Putamen (tissue), 1 donor: ENCODE results near the gene MDFI.

Experiments
- DNase-seq: peaks from one replicate; pipeline ENCODE4 v3.0.0-alpha.2; 2016; ENCODE audit warnings: low spot score

The MDFI gene

DNA sequence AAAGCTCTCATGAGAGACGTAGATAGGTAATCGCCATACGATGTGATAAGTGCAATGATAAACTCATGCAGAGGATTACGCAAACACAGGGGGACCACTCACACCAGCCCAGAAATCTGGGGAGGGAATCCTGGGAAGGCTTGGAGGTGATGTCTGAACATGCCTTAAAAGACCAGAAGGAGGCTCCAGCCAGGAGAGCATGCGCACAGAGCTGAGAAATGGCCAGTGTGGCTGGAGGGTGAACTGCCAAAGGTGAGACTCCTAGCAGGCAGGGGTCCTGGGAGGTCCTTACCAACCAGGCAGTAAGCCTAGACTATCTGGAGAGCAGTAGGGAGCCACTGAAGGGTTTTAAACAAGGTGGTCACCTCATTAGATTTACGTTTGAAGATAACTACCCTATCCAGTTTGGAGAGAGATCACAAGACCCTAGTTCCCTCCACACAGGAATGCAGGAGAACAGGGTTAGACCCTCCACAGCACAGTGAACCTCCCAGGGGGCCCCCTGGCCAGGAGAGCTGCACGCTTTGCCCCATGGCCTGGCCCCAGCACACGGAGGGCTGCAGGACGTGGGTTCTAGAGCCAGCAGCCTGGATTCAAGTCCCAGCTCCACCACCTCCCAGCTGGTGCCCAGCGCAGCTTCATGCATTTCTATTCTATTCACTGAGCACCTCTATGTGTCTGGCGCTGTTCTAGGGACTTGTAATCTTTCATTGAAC is 13.1 kb downstream of the MDFI start:
- no peak for DNase-seq

GRCh38 chr6:41651962-41652657 is 13.8 kb downstream of the MDFI start:
- no peak for DNase-seq

GRCh38 chr6:41652866-41653652 is 14.8 kb downstream of the MDFI start:
- DNase-seq: no peak

- no peak for DNase-seq
Measured at GRCh38 chr6:41653691-41654090, 15.4 kb downstream of the MDFI start.

DNA sequence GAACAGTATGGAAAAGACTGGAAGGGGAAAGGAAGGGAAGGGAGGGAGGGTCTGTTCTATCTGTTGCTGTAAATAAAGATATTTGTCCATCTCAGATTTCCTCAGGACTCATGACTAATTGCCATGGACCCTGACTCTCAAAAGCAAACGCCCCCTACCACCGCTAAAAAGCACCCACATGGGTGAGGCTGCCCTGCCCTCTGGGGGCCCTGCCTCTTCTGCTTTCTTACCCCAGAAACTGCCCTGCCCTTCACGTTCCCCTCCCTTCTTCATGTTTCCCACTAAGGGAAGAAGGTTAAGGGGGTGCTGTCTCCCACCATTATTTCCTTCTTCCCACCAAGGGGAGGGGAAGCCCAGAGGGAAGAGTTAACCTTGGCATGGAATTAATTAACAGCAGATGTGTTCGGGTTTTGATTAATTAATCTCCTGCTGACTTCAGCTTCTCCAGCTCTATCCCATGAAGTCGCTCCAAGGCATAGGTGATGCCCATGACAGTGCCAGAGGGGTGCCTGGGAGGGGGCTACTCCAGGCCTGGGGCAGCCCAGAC is 16.0 kb downstream of the MDFI start:
- DNase-seq: no peak

DNA sequence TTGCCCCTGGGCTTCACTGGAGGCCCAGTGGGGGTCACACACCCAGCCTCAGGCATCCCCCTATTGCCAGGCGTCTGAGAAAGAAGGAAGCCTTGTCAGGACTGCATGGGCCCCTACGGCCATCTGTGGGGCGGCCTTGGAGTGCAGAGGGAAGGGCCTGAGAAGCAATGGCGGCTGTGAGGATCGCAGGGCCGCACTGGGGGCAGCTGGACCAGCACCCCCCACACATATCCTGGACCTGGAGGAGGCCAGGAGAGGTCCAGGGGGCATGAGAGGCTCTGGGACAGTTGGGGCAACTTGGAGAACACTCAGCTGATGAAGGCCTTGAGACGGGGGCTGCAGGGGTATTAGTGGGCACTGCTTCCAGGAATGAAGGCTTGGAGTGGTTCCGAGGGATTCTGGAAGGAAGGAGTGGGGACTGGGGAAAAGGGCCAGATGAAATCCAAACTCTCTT is 16.5 kb downstream of the MDFI start:
- DNase-seq: no peak

GRCh38 chr6:41655176-41655575 is 16.9 kb downstream of the MDFI start:
- DNase-seq: no peak

DNA sequence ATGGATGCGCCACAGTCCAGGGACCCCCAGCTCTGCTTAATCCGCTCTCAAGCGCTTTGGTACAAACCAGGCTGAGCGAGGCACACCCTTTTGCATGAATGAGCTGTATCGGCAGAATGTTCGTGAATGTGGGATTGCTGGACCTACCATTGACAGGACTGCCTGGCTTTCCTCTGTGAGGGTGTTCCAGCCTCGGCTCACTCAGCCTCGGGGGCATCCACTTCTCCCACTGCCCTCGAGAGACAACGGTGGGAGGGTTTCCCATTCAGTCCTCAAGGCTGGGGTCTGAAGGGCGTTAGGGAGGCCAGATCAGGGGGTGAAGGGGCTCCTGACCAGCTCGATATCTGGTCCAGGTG is 17.4 kb downstream of the MDFI start:
- no peak for DNase-seq

GRCh38 chr6:41656002-41656691 is 17.9 kb downstream of the MDFI start:
- DNase-seq: no peak

DNA sequence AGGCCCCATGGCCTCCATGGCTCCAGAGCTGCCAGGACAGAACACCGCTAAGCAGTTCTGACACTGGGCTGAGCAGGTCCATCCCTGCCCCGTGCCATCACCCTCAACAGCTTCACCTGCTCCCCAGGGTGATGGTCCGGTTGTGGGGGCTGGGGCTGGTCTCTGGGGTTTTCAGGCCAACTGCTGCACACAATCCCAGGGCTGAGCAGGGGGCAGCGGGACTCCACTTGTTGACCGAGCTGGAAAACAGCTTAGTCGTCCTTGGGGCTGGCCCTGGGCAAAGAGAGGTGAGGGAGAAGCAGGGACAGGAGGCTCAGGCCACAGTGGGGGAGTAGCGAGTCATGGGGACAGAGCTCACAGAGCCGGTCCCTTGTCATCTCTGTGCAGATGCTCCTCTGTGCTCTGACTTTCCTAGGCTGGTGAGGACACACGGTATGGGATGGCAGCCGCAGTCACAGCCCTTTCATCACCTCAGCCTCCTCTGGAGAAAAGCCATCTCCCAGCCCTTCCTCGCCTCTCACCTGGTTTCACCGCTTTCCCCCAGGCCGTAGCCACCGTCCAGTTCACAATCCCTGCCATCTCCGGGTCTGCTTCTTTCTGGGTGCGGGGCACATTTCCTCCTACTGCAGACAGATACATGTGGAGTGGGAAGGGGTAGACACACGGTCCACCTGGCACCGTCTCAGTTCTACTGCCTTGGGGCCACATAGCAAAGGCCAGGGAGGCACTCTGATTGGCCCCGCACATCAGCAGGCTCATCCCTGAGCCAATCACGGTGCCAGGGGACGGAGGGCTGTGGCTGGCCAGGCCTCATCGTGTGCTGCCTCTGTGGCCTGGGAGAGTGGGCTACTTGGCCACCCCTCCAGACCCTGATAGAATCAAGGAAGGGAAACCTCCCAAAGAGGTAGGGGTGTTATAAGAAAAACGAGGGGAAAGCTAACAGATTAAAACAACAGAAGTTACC is 19.1 kb downstream of the MDFI start:
- DNase-seq: no peak

GRCh38 chr6:41658636-41659035 is 20.4 kb downstream of the MDFI start:
- DNase-seq: no peak

GRCh38 chr6:41659935-41660334 is 21.7 kb downstream of the MDFI start:
- no peak for DNase-seq

DNA sequence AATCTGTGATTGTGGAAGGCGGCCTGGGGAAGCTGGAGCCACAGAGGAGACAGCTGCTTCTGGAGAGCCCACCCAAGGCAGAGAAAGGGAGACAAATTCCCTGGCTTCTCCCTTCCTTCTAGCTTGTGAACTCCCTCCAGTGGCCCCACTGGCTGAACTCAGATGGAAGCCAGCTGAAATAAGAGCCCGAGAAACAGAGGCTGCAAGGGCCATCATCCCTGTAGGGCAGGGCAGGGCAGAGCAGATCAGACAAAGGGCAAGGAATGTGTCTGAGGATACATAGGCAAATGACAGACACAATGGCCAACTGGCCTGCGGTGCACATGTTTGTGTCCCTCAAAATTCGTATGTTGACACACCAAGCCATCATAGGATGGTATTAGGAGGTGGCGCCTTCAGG is 25.3 kb downstream of the MDFI start:
- no peak for DNase-seq

DNA sequence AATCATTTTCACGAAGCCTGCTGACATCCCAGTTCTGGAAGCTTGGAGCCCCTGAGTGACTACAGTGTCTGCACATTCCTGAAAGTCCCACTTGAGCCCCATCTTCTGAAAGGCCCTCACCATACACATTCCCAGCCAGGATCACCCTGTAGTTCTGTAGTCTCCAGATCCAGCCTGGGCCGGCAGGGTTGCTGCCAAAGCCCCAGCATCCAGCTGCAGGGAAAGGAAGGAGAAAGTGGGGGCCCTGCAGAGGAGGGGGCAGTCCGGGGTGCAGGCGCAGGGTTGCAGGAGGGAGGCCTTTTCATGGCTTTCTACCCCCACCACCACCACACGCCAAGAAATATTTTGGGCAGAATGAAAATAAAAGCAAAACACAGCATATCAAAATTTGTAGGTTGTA is 26.0 kb downstream of the MDFI start:
- DNase-seq: no peak

DNA sequence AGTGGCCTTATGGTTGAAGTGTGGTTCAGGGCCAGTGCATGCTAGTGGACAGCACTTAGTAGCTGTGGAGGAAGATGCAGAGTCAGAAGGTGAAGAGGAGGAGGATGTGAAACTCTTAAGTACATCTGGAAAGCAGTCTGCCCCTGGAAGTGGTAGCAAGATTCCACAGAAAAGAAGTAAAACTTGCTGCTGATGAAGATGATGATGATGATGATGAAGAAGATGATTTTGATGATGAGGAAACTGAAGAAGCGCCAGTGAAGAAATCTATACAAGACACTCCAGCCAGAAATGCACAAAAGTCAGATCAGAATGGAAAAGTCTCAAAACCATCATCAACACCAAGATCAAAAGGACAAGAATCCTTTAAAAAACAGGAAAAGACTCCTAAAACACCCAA is 28.9 kb downstream of the MDFI start:
- DNase-seq: no peak

DNA sequence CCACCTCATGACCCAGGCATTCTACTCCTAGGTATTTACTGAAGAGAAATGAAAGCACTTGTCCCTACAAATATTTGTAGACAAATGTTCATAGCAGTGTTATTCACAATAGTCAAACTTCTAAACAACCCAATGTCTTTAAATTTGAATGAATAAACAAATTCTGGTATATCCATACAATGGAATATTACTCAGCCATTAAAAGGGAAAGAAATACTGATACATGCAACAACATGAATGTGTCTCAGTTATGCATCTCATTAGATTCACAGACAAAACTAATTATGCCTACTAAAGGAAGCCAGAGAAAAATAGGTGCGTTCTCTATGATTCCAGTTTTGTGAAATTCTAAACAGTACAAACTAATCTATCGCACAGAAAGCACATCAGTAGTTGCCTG is 30.7 kb downstream of the MDFI start:
- no peak for DNase-seq

DNA sequence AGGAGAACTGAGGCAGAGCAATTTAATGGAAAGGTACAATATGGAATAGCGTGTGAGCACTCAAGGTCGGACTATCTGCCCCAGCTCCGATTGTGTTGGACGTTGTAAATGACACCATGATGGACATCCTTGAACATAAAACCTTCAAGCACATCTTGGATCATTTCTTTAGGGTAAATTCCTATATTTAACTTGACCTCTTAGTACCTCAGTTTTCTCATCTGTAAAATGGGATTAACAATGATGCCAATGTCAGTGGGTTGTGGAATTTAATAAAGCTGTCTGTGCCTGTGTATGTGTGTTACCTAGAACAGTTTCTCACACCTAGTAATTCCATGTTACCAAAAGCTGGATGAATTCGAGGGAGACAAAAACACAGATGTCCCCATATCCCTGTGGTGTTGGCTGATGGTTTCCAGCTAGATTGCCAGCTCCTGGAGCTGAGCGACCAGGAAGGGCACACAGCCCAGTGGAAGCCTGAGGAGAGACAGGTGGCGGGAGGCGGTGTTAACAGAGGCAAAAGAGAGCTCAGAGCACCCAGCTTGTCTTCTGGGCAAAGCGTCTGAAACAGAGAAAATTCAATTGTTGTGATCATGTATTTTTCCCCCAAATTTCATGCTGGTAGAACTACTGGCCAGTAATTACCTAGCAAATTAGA is 32.6 kb downstream of the MDFI start:
- DNase-seq: no peak

DNA sequence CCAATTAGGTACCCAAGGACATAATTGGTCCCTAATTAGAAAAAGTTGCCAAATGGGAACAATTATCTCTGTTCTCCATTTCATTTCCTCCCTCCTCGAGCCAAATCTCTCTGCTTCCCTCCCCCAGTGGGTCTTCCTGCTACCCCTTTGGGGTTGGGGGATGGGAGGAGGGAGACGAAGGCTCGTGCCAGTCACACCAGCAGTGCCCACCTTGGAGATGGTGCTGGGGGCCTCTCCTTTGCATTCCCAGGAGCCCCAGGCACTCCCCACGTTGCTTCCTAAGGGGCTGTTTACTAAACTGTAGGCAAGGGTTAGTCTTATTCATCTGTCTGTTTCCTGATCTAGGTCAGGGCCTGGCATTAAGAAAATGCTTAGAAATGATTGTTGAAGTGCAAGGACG is 33.1 kb downstream of the MDFI start:
- no peak for DNase-seq

- no peak for DNase-seq
Measured at GRCh38 chr6:41672016-41672415, 33.7 kb downstream of the MDFI start.
